ENCODE data around the gene CST7. TPM values are rescaled to one million over a fixed set of nuclear protein-coding genes. Genes with fewer than 3 reads are reported as not detected.

CST7 gene
- polyA plus RNA-seq, 2 of the 4 experiments (the other 2 are of a cell fraction): not detected

- Histone ChIP-seq H3K9me3 (no peaks in the 10 kb centered on the region), H3K4me1 (no peaks in the 10 kb centered on the region), H3K4me3 (no peak overlapping the region), H3K4me2 (no peak overlapping the region), H3K27ac (no peak overlapping the region)
- DNase-seq (ENCODE audit: low read depth in 1 of 2, low spot score in 1 of 2) (no peak), FAIRE-seq (no peak), ATAC-seq (no peak)
- ChIA-PET CTCF (interaction anchor here (1.4 kb wide), 1 partner anchor 34 kb away, joined by 4 read pairs; no protein-coding TSS in a partner anchor), POLR2A (no interaction called here)
- TF ChIP-seq SMC3 (IDR thresholded peaks at IDR 0.05) (no peak), EHF (CRISPR knock-in tag; IDR thresholded peaks at IDR 0.05) (no peak), ZNF302 (CRISPR knock-in tag; IDR thresholded peaks at IDR 0.05) (no peak), RNF2 (IDR thresholded peaks at IDR 0.05; ENCODE audit: borderline replicate concordance, low read depth) (no peak), RCOR1 (IDR thresholded peaks at IDR 0.05; ENCODE audit: low read depth, low read length) (no peak), ATOH8 (CRISPR knock-in tag; IDR thresholded peaks at IDR 0.05; ENCODE audit: low read depth) (no peak), POLR2AphosphoS2 (conservative IDR thresholded peaks at IDR 0.05; ENCODE audit: low read length) (no peak), CEBPB (IDR thresholded peaks at IDR 0.05) (no peak), CHD2 (IDR thresholded peaks at IDR 0.05; ENCODE audit: low read length, partially characterized antibody) (no peak), TP53 (CRISPR knock-in tag; IDR thresholded peaks at IDR 0.05) (no peak), EP300 (IDR thresholded peaks at IDR 0.05) (no peak), FOSB (CRISPR knock-in tag; IDR thresholded peaks at IDR 0.05) (no peak), JUNB (IDR thresholded peaks at IDR 0.05) (no peak), USF2 (IDR thresholded peaks at IDR 0.05) (no peak), HOXA7 (CRISPR knock-in tag; IDR thresholded peaks at IDR 0.05) (no peak)
- TF ChIP-seq, protein P1, sequence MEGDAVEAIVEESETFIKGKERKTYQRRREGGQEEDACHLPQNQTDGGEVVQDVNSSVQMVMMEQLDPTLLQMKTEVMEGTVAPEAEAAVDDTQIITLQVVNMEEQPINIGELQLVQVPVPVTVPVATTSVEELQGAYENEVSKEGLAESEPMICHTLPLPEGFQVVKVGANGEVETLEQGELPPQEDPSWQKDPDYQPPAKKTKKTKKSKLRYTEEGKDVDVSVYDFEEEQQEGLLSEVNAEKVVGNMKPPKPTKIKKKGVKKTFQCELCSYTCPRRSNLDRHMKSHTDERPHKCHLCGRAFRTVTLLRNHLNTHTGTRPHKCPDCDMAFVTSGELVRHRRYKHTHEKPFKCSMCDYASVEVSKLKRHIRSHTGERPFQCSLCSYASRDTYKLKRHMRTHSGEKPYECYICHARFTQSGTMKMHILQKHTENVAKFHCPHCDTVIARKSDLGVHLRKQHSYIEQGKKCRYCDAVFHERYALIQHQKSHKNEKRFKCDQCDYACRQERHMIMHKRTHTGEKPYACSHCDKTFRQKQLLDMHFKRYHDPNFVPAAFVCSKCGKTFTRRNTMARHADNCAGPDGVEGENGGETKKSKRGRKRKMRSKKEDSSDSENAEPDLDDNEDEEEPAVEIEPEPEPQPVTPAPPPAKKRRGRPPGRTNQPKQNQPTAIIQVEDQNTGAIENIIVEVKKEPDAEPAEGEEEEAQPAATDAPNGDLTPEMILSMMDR (IDR thresholded peaks at IDR 0.05): no peak
- 92% methylated on average over 13 of the region's 14 CpGs for WGBS (ENCODE audit: missing lambda C conversion rate)
Observed at GRCh38 chr20:24959591-24960301, 10.7 kb downstream of the CST7 start.

DNA sequence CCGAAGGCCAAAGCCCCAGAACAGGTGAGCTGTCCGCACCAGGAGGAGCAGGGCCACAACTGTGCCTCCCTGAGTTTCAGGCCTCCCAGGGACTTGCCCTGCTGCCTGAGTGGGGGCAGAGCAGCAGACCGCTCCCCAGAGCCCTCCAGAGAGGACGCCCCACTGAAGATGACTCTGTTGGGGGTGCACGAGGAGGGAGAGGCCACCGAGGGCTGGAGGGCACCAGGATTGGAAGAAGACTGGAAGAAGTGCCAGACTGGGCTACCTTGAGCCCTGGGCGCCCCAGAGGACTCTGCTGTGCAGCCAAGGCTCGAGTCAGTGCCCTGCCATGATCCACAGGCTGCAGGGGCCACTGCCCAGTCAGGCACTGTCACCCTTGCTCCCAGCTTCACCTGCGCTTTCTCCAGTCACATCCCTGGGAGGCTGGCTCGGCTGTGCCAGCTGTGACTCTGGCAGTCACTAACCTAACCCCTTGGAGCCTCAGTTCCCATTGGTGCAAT is 11.3 kb downstream of the CST7 start:
- no peak for FAIRE-seq
- H3K4me2 ChIP-seq: no peak overlapping the region
- no peak; a peak in 1 of 6 replicates for ATAC-seq
- no peaks in the 10 kb centered on the region for H3K9me3 ChIP-seq
- POLR2A ChIA-PET: no interaction called here
- H3K4me1 ChIP-seq: no peaks in the 10 kb centered on the region
- CTCF ChIA-PET: interaction anchor here (0.7 to 1.4 kb wide), 2 partner anchors 24 to 34 kb away, joined by 3 to 4 read pairs; no protein-coding TSS in a partner anchor
- no peak overlapping the region for H3K27ac ChIP-seq
- no peak for DNase-seq (ENCODE audit: low read depth in 1 of 2, low spot score in 1 of 2)
- H3K4me3 ChIP-seq: no peak overlapping the region
- TF ChIP-seq, protein P2, sequence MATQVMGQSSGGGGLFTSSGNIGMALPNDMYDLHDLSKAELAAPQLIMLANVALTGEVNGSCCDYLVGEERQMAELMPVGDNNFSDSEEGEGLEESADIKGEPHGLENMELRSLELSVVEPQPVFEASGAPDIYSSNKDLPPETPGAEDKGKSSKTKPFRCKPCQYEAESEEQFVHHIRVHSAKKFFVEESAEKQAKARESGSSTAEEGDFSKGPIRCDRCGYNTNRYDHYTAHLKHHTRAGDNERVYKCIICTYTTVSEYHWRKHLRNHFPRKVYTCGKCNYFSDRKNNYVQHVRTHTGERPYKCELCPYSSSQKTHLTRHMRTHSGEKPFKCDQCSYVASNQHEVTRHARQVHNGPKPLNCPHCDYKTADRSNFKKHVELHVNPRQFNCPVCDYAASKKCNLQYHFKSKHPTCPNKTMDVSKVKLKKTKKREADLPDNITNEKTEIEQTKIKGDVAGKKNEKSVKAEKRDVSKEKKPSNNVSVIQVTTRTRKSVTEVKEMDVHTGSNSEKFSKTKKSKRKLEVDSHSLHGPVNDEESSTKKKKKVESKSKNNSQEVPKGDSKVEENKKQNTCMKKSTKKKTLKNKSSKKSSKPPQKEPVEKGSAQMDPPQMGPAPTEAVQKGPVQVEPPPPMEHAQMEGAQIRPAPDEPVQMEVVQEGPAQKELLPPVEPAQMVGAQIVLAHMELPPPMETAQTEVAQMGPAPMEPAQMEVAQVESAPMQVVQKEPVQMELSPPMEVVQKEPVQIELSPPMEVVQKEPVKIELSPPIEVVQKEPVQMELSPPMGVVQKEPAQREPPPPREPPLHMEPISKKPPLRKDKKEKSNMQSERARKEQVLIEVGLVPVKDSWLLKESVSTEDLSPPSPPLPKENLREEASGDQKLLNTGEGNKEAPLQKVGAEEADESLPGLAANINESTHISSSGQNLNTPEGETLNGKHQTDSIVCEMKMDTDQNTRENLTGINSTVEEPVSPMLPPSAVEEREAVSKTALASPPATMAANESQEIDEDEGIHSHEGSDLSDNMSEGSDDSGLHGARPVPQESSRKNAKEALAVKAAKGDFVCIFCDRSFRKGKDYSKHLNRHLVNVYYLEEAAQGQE (IDR thresholded peaks at IDR 0.05): no peak
- TF ChIP-seq RFX5 (IDR thresholded peaks at IDR 0.05) (no peak), SMC3 (IDR thresholded peaks at IDR 0.05) (no peak), NPAS2 (CRISPR knock-in tag; IDR thresholded peaks at IDR 0.05; ENCODE audit: borderline replicate concordance) (no peak), POLR2A (IDR thresholded peaks at IDR 0.05; ENCODE audit: low read length) (no peak), RNF2 (IDR thresholded peaks at IDR 0.05; ENCODE audit: borderline replicate concordance, low read depth) (no peak), KDM1A (IDR thresholded peaks at IDR 0.05; ENCODE audit: low read depth) (no peak), ZSCAN20 (CRISPR knock-in tag; IDR thresholded peaks at IDR 0.05) (no peak), E2F6 (IDR thresholded peaks at IDR 0.05; ENCODE audit: borderline replicate concordance, low read depth) (no peak), HOXB5 (CRISPR knock-in tag; IDR thresholded peaks at IDR 0.05) (no peak), KDM5A (IDR thresholded peaks at IDR 0.05) (no peak), ZC3H11A (IDR thresholded peaks at IDR 0.05) (no peak), FOSB (CRISPR knock-in tag; IDR thresholded peaks at IDR 0.05) (no peak), JUN (IDR thresholded peaks at IDR 0.05) (no peak)
- TF ChIP-seq, protein P1 (IDR thresholded peaks at IDR 0.05): no peak
- WGBS (ENCODE audit: missing lambda C conversion rate): 88% methylated on average over 10 of the region's 10 CpGs
